WTC11 (cell line): ENCODE measurements around the gene EXOC3L4. TPM values are rescaled to one million over a fixed set of nuclear protein-coding genes. Genes with fewer than 3 reads are reported as not detected.
A peak's percentile ranks its signal among the peaks of the same experiment; 100 is the strongest.
"Not testable (repeated sequence)": the region's sequence is repeated elsewhere in the genome, so short reads cannot be mapped to it uniquely, and the experiment has no call there.

ENCODE experiments used
- ATAC-seq: fragments of 200-7000 bp; cut with Tn5 transposase; 2 replicates; pipeline ENCODE4 v1.10.0; 2021; ENCODE audit warnings: mild to moderate bottlenecking, moderate library complexity
- CTCF ChIA-PET: fragments of 300-600 bp; sonication (Branson Sonifier 250); formaldehyde crosslinking; loops from one replicate; lab custom pipeline; 2021; ENCODE audit warnings: antibody characterized with exemption; lab: Charles Lee
- POLR2A ChIA-PET: fragments of 350-600 bp; sonication (Branson Sonifier 250); formaldehyde crosslinking; loops from one replicate; lab custom pipeline; 2021; ENCODE audit warnings: antibody characterized with exemption; lab: Charles Lee
- DNase-seq: peaks from one replicate; pipeline ENCODE4 v3.0.0; 2021; ENCODE audit warnings: low spot score
- H3K27ac Mint-ChIP-seq: 2 replicates; pipeline ENCODE4 v1.8.0; 2021; ENCODE audit warnings: mixed read lengths
- H3K27me3 Mint-ChIP-seq: 2 replicates; pipeline ENCODE4 v1.8.0; 2021; ENCODE audit warnings: low read depth, mild to moderate bottlenecking, moderate library complexity, mixed read lengths
- H3K36me3 Mint-ChIP-seq: 2 replicates; pipeline ENCODE4 v1.8.0; 2021; ENCODE audit warnings: mixed read lengths
- H3K4me1 Mint-ChIP-seq: 2 replicates; pipeline ENCODE4 v1.8.0; 2022; ENCODE audit warnings: mixed read lengths
- H3K4me3 Mint-ChIP-seq: 2 replicates; pipeline ENCODE4 v1.8.0; 2021; ENCODE audit warnings: mild to moderate bottlenecking, moderate library complexity, mixed read lengths
- H3K9me3 Mint-ChIP-seq: 2 replicates; pipeline ENCODE4 v1.8.0; 2021; ENCODE audit warnings: mixed read lengths
- ARID4B ChIP-seq: sonication (generic); formaldehyde crosslinking; IDR thresholded peaks from 2 replicates; pipeline ENCODE4 v1.8.0; 2023; ENCODE audit warnings: missing genetic modification reagents, mild to moderate bottlenecking, borderline replicate concordance
- ATF2 ChIP-seq: sonication (generic); formaldehyde crosslinking; IDR thresholded peaks from 2 replicates; pipeline ENCODE4 v1.8.1; 2022; ENCODE audit warnings: low read depth, missing genetic modification reagents, borderline replicate concordance
- CTCF ChIP-seq: fragments of 200-600 bp; IDR thresholded peaks from 2 replicates; pipeline ENCODE4 v1.8.0; 2022; ENCODE audit warnings: antibody characterized with exemption
- HMGXB4 ChIP-seq: sonication (generic); formaldehyde crosslinking; IDR thresholded peaks from 2 replicates; pipeline ENCODE4 v1.8.1; 2023; ENCODE audit warnings: mild to moderate bottlenecking, moderate library complexity, missing genetic modification reagents
- NFATC4 ChIP-seq: fragments of 250-450 bp; sonication (Bioruptor Pico); IDR thresholded peaks from 2 replicates; pipeline ENCODE4 v1.9.0; 2021; ENCODE audit warnings: mild to moderate bottlenecking
- NR1H2 ChIP-seq: sonication (generic); formaldehyde crosslinking; IDR thresholded peaks from 2 replicates; pipeline ENCODE4 v1.9.0; 2021; ENCODE audit warnings: mild to moderate bottlenecking, moderate library complexity, missing genetic modification reagents
- OVOL2 ChIP-seq: fragments of 250-450 bp; sonication (Bioruptor Pico); IDR thresholded peaks from 2 replicates; pipeline ENCODE4 v1.9.0; 2021; ENCODE audit warnings: mild to moderate bottlenecking, borderline replicate concordance
- TEAD4 ChIP-seq: sonication (generic); formaldehyde crosslinking; IDR thresholded peaks from 2 replicates; pipeline ENCODE4 v1.8.0; 2022; ENCODE audit warnings: mild to moderate bottlenecking, missing genetic modification reagents
- USF2 ChIP-seq: sonication (generic); formaldehyde crosslinking; IDR thresholded peaks from 2 replicates; pipeline ENCODE4 v1.8.1; 2023; ENCODE audit warnings: mild to moderate bottlenecking, missing genetic modification reagents, moderate library complexity
- ZMAT4 ChIP-seq: fragments of 250-450 bp; sonication (Bioruptor Pico); IDR thresholded peaks from 2 replicates; pipeline ENCODE4 v1.9.0; 2021; ENCODE audit warnings: mild to moderate bottlenecking
- ZNF121 ChIP-seq: sonication (generic); formaldehyde crosslinking; IDR thresholded peaks from 2 replicates; pipeline ENCODE4 v1.8.0; 2023; ENCODE audit warnings: missing genetic modification reagents
- ZNF219 ChIP-seq: sonication (generic); formaldehyde crosslinking; IDR thresholded peaks from 2 replicates; pipeline ENCODE4 v1.8.0; 2023; ENCODE audit warnings: missing genetic modification reagents, mild to moderate bottlenecking, borderline replicate concordance
- ZNF423 ChIP-seq: fragments of 250-450 bp; sonication (Bioruptor Pico); IDR thresholded peaks from 2 replicates; pipeline ENCODE4 v2.1.2; 2022; ENCODE audit warnings: mild to moderate bottlenecking, moderate library complexity
- ZNF425 ChIP-seq: fragments of 250-450 bp; sonication (Bioruptor Pico); conservative IDR thresholded peaks from 2 replicates; pipeline ENCODE4 v1.9.0; 2021; ENCODE audit warnings: mild to moderate bottlenecking
- total RNA-seq: library from RNA; stranded (reverse); gene quantifications from 3 replicates; pipeline ENCODE4 v1.2.3, GENCODE V29; 2021

EXOC3L4 gene
- total RNA-seq, 1 experiment from 2014 or later = 0.42 TPM

GRCh38 chr14:103117499-103117898, 23.0 kb downstream of the EXOC3L4 start:
- peak; percentile 67; the same call in 1 of the 2 replicates for TF ChIP-seq ZNF121 (CRISPR knock-in tag)
- H3K9me3 Mint-ChIP-seq, H3K27ac Mint-ChIP-seq, H3K4me3 Mint-ChIP-seq, POLR2A ChIA-PET, DNase-seq, H3K36me3 Mint-ChIP-seq, H3K27me3 Mint-ChIP-seq, ATAC-seq, H3K4me1 Mint-ChIP-seq: not testable (repeated sequence)
- CTCF ChIA-PET = interaction anchor here (0.7 to 3.1 kb wide), 3 partner anchors 9 to 68 kb away, joined by 5 to 27 read pairs (median 8); no protein-coding TSS in a partner anchor

GRCh38 chr14:103118018-103118662, 23.6 kb downstream of the EXOC3L4 start:
- ATAC-seq (no peak), DNase-seq (no peak)
- H3K4me1 Mint-ChIP-seq = peaks cover 8% of the 10 kb centered on the region
- TF ChIP-seq NFATC4 (CRISPR knock-in tag) = no peak
- TF ChIP-seq USF2 = peak; percentile 51; the same call in 1 of the 2 replicates
- TF ChIP-seq ZNF219 (CRISPR knock-in tag) = no peak
- TF ChIP-seq HMGXB4 (CRISPR knock-in tag) = no peak
- no peak for TF ChIP-seq ZNF425 (CRISPR knock-in tag)
- ChIA-PET CTCF (interaction anchor here (0.7 to 3.1 kb wide), 4 partner anchors 9 to 272 kb away, joined by 3 to 27 read pairs (median 6); no protein-coding TSS in a partner anchor), POLR2A (interaction anchor here (0.6 kb wide), 1 partner anchor 982 kb away, joined by 3 read pairs; no protein-coding TSS in a partner anchor)
- no peak overlapping the region for H3K27ac Mint-ChIP-seq
- no peak overlapping the region for H3K4me3 Mint-ChIP-seq
- H3K9me3 Mint-ChIP-seq = no peaks in the 10 kb centered on the region
- H3K27me3 Mint-ChIP-seq = no peaks in the 10 kb centered on the region; the same call in 1 of the 2 replicates
- no peaks in the 10 kb centered on the region for H3K36me3 Mint-ChIP-seq

- no peak overlapping the region for H3K4me3 Mint-ChIP-seq
- H3K4me1 Mint-ChIP-seq = peaks cover 8% of the 10 kb centered on the region
- no peaks in the 10 kb centered on the region for H3K36me3 Mint-ChIP-seq
- no peaks in the 10 kb centered on the region for H3K9me3 Mint-ChIP-seq
- ChIA-PET CTCF (interaction anchor here (0.7 to 3.1 kb wide), 3 partner anchors 8 to 272 kb away, joined by 3 to 27 read pairs (median 8); no protein-coding TSS in a partner anchor), POLR2A (interaction anchor here (0.6 kb wide), 1 partner anchor 982 kb away, joined by 3 read pairs; no protein-coding TSS in a partner anchor)
- DNase-seq (no peak), ATAC-seq (no peak)
- H3K27me3 Mint-ChIP-seq = peaks cover under 1% of the 10 kb centered on the region
- no peak overlapping the region for H3K27ac Mint-ChIP-seq
- no peak for TF ChIP-seq TEAD4
- no peak for TF ChIP-seq ARID4B (CRISPR knock-in tag)
- TF ChIP-seq ZNF423 (CRISPR knock-in tag) = no peak
- TF ChIP-seq ZMAT4 (CRISPR knock-in tag) = no peak
- no peak for TF ChIP-seq NR1H2
- TF ChIP-seq CTCF = no peak
- no peak for TF ChIP-seq ATF2
- no peak for TF ChIP-seq OVOL2 (CRISPR knock-in tag)
These were observed 24.3 kb downstream of the EXOC3L4 start for GRCh38 chr14:103118663-103119404.
